ENCODE data around the gene BTAF1.

Gene BTAF1

GRCh38 chr10:91923371-91924211, at the start of gene BTAF1:
BTAF1 (plus strand) TSS chr10:91923770; CDS start chr10:91924077, 307 bp downstream.
- TF ChIP-seq CTCF (IDR thresholded peaks at IDR 0.05; ENCODE audit: extremely low read depth, missing control alignments) = no peak
- DNase-seq (ENCODE audit: low spot score) = peak; percentile 93

- TF ChIP-seq CTCF (IDR thresholded peaks at IDR 0.05; ENCODE audit: extremely low read depth, missing control alignments) = no peak
- DNase-seq (ENCODE audit: low spot score) = no peak
These were observed 48.4 kb upstream of the BTAF1 start for GRCh38 chr10:91875156-91875555.

GRCh38 chr10:91875779-91876178, 47.8 kb upstream of the BTAF1 start:
- DNase-seq (ENCODE audit: low spot score) = no peak
- TF ChIP-seq CTCF (IDR thresholded peaks at IDR 0.05; ENCODE audit: extremely low read depth, missing control alignments) = no peak

GRCh38 chr10:91879515-91880170, 43.9 kb upstream of the BTAF1 start:
- TF ChIP-seq CTCF (IDR thresholded peaks at IDR 0.05; ENCODE audit: extremely low read depth, missing control alignments) = no peak
- no peak for DNase-seq (ENCODE audit: low spot score)

- no peak for DNase-seq (ENCODE audit: low spot score)
- no peak for TF ChIP-seq CTCF (IDR thresholded peaks at IDR 0.05; ENCODE audit: extremely low read depth, missing control alignments)
These were observed 43.3 kb upstream of the BTAF1 start for GRCh38 chr10:91880310-91880709.

- no peak for TF ChIP-seq CTCF (IDR thresholded peaks at IDR 0.05; ENCODE audit: extremely low read depth, missing control alignments)
- no peak for DNase-seq (ENCODE audit: low spot score)
These were observed 39.8 kb upstream of the BTAF1 start for GRCh38 chr10:91883549-91884444.
